OCI-LY7 (cell line): ENCODE measurements around the gene ABHD10. TPM values are rescaled to one million over a fixed set of nuclear protein-coding genes. Genes with fewer than 3 reads are reported as not detected.

ENCODE experiments used
- BruUV-seq: library from RNA; stranded (reverse); fragments of 400-500 nt; replicated peaks from 2 replicates; lab custom pipeline; 2021; lab: Mats Ljungman, UMichigan
- CTCF ChIA-PET: fragments of 300-600 bp; sonication (Branson Sonifier 250); formaldehyde crosslinking; loops from one replicate; lab custom pipeline; 2022; ENCODE audit warnings: antibody characterized with exemption; ENCODE audit not compliant: unreplicated experiment; lab: Charles Lee
- POLR2A ChIA-PET: fragments of 300-600 bp; sonication (Branson Sonifier 250); formaldehyde crosslinking; loops from one replicate; lab custom pipeline; 2022; ENCODE audit warnings: antibody characterized with exemption; lab: Charles Lee
- DNase-seq: peaks from one replicate; pipeline ENCODE4 v3.0.0-alpha.2; 2015; ENCODE audit warnings: low spot score
- H2AFZ ChIP-seq: fragments of 200-600 bp; sonication (generic), shearing (Covaris generic); 2 replicates; pipeline ENCODE4 v1.6.1; 2014; ENCODE audit warnings: mild to moderate bottlenecking, antibody characterized with exemption, low read length, moderate library complexity
- H3K27ac ChIP-seq: fragments of 200-600 bp; sonication (generic); 2 replicates; pipeline ENCODE4 v1.5.1; 2014; ENCODE audit warnings: mixed run types, low read depth, mild to moderate bottlenecking, moderate library complexity, low read length, inconsistent platforms; ENCODE audit not compliant: poor library complexity, severe bottlenecking
- H3K36me3 ChIP-seq: fragments of 200-600 bp; sonication (generic); 2 replicates; pipeline ENCODE4 v1.6.1; 2014; ENCODE audit warnings: mild to moderate bottlenecking, antibody characterized with exemption, low read length, moderate library complexity, mixed read lengths; ENCODE audit not compliant: insufficient read depth
- H3K4me1 ChIP-seq: fragments of 200-600 bp; sonication (generic); 2 replicates; pipeline ENCODE4 v1.5.1; 2014; ENCODE audit warnings: mild to moderate bottlenecking, low read length; ENCODE audit not compliant: insufficient read depth, poor library complexity, severe bottlenecking
- H3K4me2 ChIP-seq: fragments of 200-600 bp; sonication (generic); 2 replicates; pipeline ENCODE4 v1.6.1; 2014; ENCODE audit warnings: mild to moderate bottlenecking, low read length
- H3K4me3 ChIP-seq: fragments of 200-600 bp; sonication (generic); 2 replicates; pipeline ENCODE4 v1.5.1; 2014; ENCODE audit warnings: mild to moderate bottlenecking, low read depth, low read length; ENCODE audit not compliant: poor library complexity, severe bottlenecking
- H3K79me2 ChIP-seq: fragments of 200-600 bp; sonication (generic); 2 replicates; pipeline ENCODE4 v1.6.1; 2016; ENCODE audit warnings: low read depth, mild to moderate bottlenecking, low read length, moderate library complexity, mixed read lengths; ENCODE audit not compliant: insufficient read depth
- H3K9me2 ChIP-seq: fragments of 200-600 bp; sonication (generic); 2 replicates; pipeline ENCODE4 v1.6.1; 2016; ENCODE audit warnings: mild to moderate bottlenecking, low read length, mixed read lengths; ENCODE audit not compliant: insufficient read depth
- H3K9me3 ChIP-seq: fragments of 200-600 bp; sonication (generic); 2 replicates; pipeline ENCODE4 v1.6.1; 2014; ENCODE audit warnings: mild to moderate bottlenecking, mixed run types, low read length, mixed read lengths
- H4K20me1 ChIP-seq: fragments of 200-600 bp; sonication (generic); 2 replicates; pipeline ENCODE4 v1.6.1; 2014; ENCODE audit warnings: mild to moderate bottlenecking, antibody characterized with exemption, low read length, moderate library complexity, mixed read lengths; ENCODE audit not compliant: insufficient read depth
- EZH2phosphoT487 ChIP-seq: fragments of 200-600 bp; sonication (generic); IDR thresholded peaks from 2 replicates; pipeline ENCODE4 v1.6.1; 2018; ENCODE audit warnings: low read depth, borderline replicate concordance, mild to moderate bottlenecking, mixed run types, antibody characterized with exemption, low read length, moderate library complexity, mixed read lengths
- intact Hi-C: fragments of 100-400 bp; cut with micrococcal nuclease; formaldehyde crosslinking; loops from one replicate; pipeline ENCODE4 v1.10.0; 2022; ENCODE audit not compliant: unreplicated experiment
- total RNA-seq, 2 experiments: library from RNA; depleted of rRNA in 1 of 2; stranded (reverse); fragments of >200 nt in 1 of 2; shearing (Covaris generic) in 1 of 2; gene quantifications; 2 replicates each; pipeline ENCODE4 v1.2.3, GENCODE V29; 2014 to 2022
- TF ChIP-seq, protein P1 (sequence below): fragments of 200-600 bp; sonication (generic); conservative IDR thresholded peaks from 2 replicates; pipeline ENCODE4 v1.5.1; 2014; ENCODE audit warnings: mild to moderate bottlenecking, antibody characterized with exemption, low read length, moderate library complexity, mixed read lengths

Gene ABHD10
- total RNA-seq, 2 experiments from 2014 or later: 40.8 to 46.5 TPM

DNA sequence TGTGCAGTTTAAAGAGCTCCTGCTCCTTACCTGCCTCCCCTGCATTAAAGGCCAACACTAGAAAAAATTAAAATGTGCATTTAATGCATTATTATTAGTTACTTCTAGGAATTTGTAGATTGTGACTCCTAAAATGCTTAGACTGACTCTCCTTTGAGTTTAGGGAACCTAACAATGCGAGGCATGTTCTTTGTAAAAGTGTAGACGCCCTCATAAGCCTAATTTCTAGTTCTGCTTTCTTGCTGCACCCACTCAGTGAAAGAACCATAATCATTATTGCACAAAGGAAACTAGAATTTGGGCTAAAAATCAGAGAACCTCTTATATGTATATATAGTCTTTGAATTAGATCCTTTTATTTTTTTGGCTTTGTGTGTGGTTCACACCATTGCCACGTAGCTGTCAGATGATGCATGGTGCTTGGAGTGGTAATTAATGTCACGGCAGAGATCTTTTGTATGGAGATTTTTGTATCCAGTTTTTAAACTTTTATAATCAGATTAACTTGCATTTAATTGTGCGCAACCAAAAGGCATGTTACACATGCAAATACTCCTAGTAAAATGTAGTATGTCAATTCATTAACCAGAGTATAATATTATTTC lies 710 bp downstream of the ABHD10 start:
- TF ChIP-seq, protein P1, sequence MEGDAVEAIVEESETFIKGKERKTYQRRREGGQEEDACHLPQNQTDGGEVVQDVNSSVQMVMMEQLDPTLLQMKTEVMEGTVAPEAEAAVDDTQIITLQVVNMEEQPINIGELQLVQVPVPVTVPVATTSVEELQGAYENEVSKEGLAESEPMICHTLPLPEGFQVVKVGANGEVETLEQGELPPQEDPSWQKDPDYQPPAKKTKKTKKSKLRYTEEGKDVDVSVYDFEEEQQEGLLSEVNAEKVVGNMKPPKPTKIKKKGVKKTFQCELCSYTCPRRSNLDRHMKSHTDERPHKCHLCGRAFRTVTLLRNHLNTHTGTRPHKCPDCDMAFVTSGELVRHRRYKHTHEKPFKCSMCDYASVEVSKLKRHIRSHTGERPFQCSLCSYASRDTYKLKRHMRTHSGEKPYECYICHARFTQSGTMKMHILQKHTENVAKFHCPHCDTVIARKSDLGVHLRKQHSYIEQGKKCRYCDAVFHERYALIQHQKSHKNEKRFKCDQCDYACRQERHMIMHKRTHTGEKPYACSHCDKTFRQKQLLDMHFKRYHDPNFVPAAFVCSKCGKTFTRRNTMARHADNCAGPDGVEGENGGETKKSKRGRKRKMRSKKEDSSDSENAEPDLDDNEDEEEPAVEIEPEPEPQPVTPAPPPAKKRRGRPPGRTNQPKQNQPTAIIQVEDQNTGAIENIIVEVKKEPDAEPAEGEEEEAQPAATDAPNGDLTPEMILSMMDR: no peak
- TF ChIP-seq EZH2phosphoT487: no peak

GRCh38 chr3:111980716-111981456 lies 2.1 kb downstream of the ABHD10 start:
- no peak overlapping the region for H3K27ac ChIP-seq
- no peak for DNase-seq
- no TSS peak for BruUV-seq
- H3K36me3 ChIP-seq: peaks cover 23% of the 10 kb centered on the region
- TF ChIP-seq, protein P1: no peak
- TF ChIP-seq EZH2phosphoT487: no peak
- peaks cover 4% of the 10 kb centered on the region; the same call in 1 of the 2 replicates for H4K20me1 ChIP-seq
- H3K9me3 ChIP-seq: no peaks in the 10 kb centered on the region
- intact Hi-C loops: no loop called here
- peak overlapping the region; percentile 87 for H3K4me3 ChIP-seq
- H3K79me2 ChIP-seq: peaks cover 38% of the 10 kb centered on the region
- H3K4me1 ChIP-seq: peaks cover 27% of the 10 kb centered on the region
- CTCF ChIA-PET: no interaction called here
- H3K4me2 ChIP-seq: peak overlapping the region; percentile 73
- POLR2A ChIA-PET: interaction anchor here (0.7 to 3.1 kb wide), 3 partner anchors 8 to 58 kb away, joined by 4 to 16 read pairs (median 4); no protein-coding TSS in a partner anchor
- no peak overlapping the region for H2AFZ ChIP-seq
- no peaks in the 10 kb centered on the region for H3K9me2 ChIP-seq

More for the DNA sequence above, 710 bp downstream of the ABHD10 start:
- peaks cover 17% of the 10 kb centered on the region for H3K36me3 ChIP-seq
- H3K27ac ChIP-seq: peak overlapping the region; percentile 49
- no peaks in the 10 kb centered on the region for H3K9me3 ChIP-seq
- TSS peak; percentile 64 for BruUV-seq
- peak; percentile 51 for DNase-seq
- H3K4me2 ChIP-seq: peak overlapping the region; percentile 73
- no peaks in the 10 kb centered on the region for H3K9me2 ChIP-seq
- H2AFZ ChIP-seq: peak overlapping the region; percentile 99
- CTCF ChIA-PET: interaction anchor here (0.6 to 1.5 kb wide), 7 partner anchors 9 to 264 kb away, joined by 3 to 12 read pairs (median 3); no protein-coding TSS in a partner anchor
- POLR2A ChIA-PET: interaction anchor here (0.9 to 3.1 kb wide), 14 partner anchors 10 to 272 kb away, joined by 3 to 32 read pairs (median 5); no protein-coding TSS in a partner anchor
- H4K20me1 ChIP-seq: peaks cover 4% of the 10 kb centered on the region; the same call in 1 of the 2 replicates
- intact Hi-C loops: no loop called here
- peaks cover 38% of the 10 kb centered on the region for H3K79me2 ChIP-seq
- peaks cover 27% of the 10 kb centered on the region for H3K4me1 ChIP-seq
- H3K4me3 ChIP-seq: peak overlapping the region; percentile 87
